ENCODE results near the gene AADAC.

GRCh38 chr3:151789853-151790463 is 24.0 kb upstream of the AADAC start:
- TF ChIP-seq CTCF (IDR thresholded peaks at IDR 0.05) (no peak), POLR2A (IDR thresholded peaks at IDR 0.05) (no peak)
